PC-9 (cell line): ENCODE measurements around the gene THYN1. TPM values are rescaled to one million over a fixed set of nuclear protein-coding genes. Genes with fewer than 3 reads are reported as not detected.

Source experiments
- BruUV-seq: library from RNA; stranded (reverse); fragments of 400-500 nt; replicated peaks from 2 replicates; lab custom pipeline; 2021; lab: Mats Ljungman, UMichigan
- CTCF ChIA-PET: fragments of 300-600 bp; sonication (Branson Sonifier 250); formaldehyde crosslinking; loops from one replicate; lab custom pipeline; 2022; ENCODE audit warnings: antibody characterized with exemption; lab: Charles Lee
- POLR2A ChIA-PET: fragments of 300-600 bp; sonication (Branson Sonifier 250); formaldehyde crosslinking; loops from one replicate; lab custom pipeline; 2022; ENCODE audit warnings: antibody characterized with exemption; ENCODE audit not compliant: unreplicated experiment; lab: Charles Lee
- DNase-seq, 2 experiments: peaks; one replicate each; pipeline versions ENCODE4 v3.0.0 to v3.0.0-alpha.2; 2015 to 2022; ENCODE audit warnings: mixed read lengths in 1 of 2
- H2AFZ ChIP-seq: fragments of 200-600 bp; sonication (generic); 2 replicates; pipeline ENCODE4 v1.8.1; 2017; ENCODE audit warnings: antibody characterized with exemption
- H3F3A ChIP-seq: fragments of 200-600 bp; sonication (generic); 2 replicates; pipeline ENCODE4 v1.8.1; 2017; ENCODE audit warnings: antibody characterized with exemption, mild to moderate bottlenecking, low read depth; ENCODE audit not compliant: insufficient read depth
- H3K27ac ChIP-seq: fragments of 200-600 bp; sonication (generic); 2 replicates; pipeline ENCODE4 v1.6.1; 2016; ENCODE audit warnings: mixed run types
- H3K27me3 ChIP-seq: fragments of 200-600 bp; sonication (generic); 2 replicates; pipeline ENCODE4 v1.6.1; 2016; ENCODE audit warnings: low read depth, mixed run types; ENCODE audit not compliant: insufficient read depth
- H3K36me3 ChIP-seq: fragments of 200-600 bp; sonication (generic); 2 replicates; pipeline ENCODE4 v1.6.1; 2016; ENCODE audit warnings: low read depth, mixed run types
- H3K4me1 ChIP-seq: fragments of 200-600 bp; sonication (generic); replicated peaks from 2 replicates; pipeline ENCODE4 v1.6.1; 2016; ENCODE audit warnings: mixed run types; ENCODE audit not compliant: insufficient read depth
- H3K4me2 ChIP-seq: fragments of 200-600 bp; sonication (generic); 2 replicates; pipeline ENCODE4 v1.6.1; 2017; ENCODE audit warnings: mixed run types
- H3K4me3 ChIP-seq: fragments of 200-600 bp; sonication (generic); 2 replicates; pipeline ENCODE4 v1.6.1; 2016; ENCODE audit warnings: mixed run types
- H3K79me2 ChIP-seq: fragments of 200-600 bp; sonication (generic); 2 replicates; pipeline ENCODE4 v1.6.1; 2017; ENCODE audit warnings: low read depth, mixed run types
- H3K9me2 ChIP-seq: fragments of 200-600 bp; sonication (generic); 2 replicates; pipeline ENCODE4 v1.8.1; 2017; ENCODE audit warnings: mild to moderate bottlenecking; ENCODE audit not compliant: insufficient read depth
- H3K9me3 ChIP-seq: fragments of 200-600 bp; sonication (generic); 2 replicates; pipeline ENCODE4 v1.8.1; 2016; ENCODE audit warnings: low read depth; ENCODE audit not compliant: insufficient read depth
- H4K20me1 ChIP-seq: fragments of 200-600 bp; sonication (generic); 2 replicates; pipeline ENCODE4 v1.8.1; 2017; ENCODE audit not compliant: insufficient read depth
- CTCF ChIP-seq: fragments of 200-600 bp; sonication (generic); conservative IDR thresholded peaks from 2 replicates; pipeline ENCODE4 v1.6.1; 2017; ENCODE audit warnings: mixed run types, antibody characterized with exemption, mild to moderate bottlenecking, moderate library complexity
- EZH2 ChIP-seq: fragments of 200-600 bp; sonication (generic); IDR thresholded peaks from 2 replicates; pipeline ENCODE4 v1.8.0; 2017; ENCODE audit warnings: antibody characterized with exemption, low read depth
- intact Hi-C: fragments of 100-400 bp; cut with micrococcal nuclease; formaldehyde crosslinking; loops from one replicate; pipeline ENCODE4 v1.10.0; 2022; ENCODE audit not compliant: unreplicated experiment
- total RNA-seq: library from RNA; stranded (reverse); gene quantifications from 2 replicates; pipeline ENCODE4 v1.2.3, GENCODE V29; 2021

The THYN1 gene
- total RNA-seq, 1 experiment from 2014 or later = 29.8 TPM

DNA sequence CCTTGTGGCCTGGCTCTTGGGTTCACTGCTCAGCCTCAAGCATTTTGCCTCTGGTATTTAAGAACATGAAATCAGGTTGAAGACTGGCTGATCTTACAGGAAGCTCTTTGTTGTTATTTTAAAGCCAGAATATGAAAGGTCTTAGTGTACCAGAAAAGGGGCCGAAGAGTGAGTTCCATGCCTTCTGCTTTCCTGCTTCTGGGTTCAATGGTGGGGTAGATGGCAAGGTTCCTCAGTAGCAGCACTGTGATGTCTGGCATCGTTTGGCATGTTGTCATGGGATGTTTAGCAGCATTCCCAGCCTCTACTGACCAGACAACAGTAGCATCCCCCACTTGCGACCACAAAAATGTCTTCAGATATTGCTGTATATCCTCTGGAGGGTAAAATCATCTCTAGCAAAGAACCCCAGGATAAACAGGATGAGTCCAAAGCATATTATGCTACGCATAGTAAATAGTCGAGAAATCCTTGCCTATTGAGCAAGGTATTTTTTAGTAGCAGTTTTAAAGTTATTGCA, 26.3 kb downstream of the THYN1 start:
- Histone ChIP-seq H3K9me3 (no peaks in the 10 kb centered on the region), H3K27me3 (no peaks in the 10 kb centered on the region), H3K4me3 (no peak overlapping the region), H2AFZ (no peak overlapping the region), H3K36me3 (no peaks in the 10 kb centered on the region), H4K20me1 (0 out of 2 replicates have a peak, but pooled peaks cover 2% of the 10 kb centered on the region), H3K4me1 (peaks cover 21% of the 10 kb centered on the region), H3K79me2 (peaks cover 45% of the 10 kb centered on the region), H3K27ac (no peak overlapping the region), H3K9me2 (no peaks in the 10 kb centered on the region), H3K4me2 (peak overlapping the region; percentile 96; the same call in 1 of the 2 replicates), H3F3A (no peaks in the 10 kb centered on the region)
- intact Hi-C loops = no loop called here
- ChIA-PET POLR2A (no interaction called here), CTCF (no interaction called here)
- TF ChIP-seq CTCF = no peak
- no peak for TF ChIP-seq EZH2
- DNase-seq = no peak
- BruUV-seq = no TSS peak

- H3K4me1 ChIP-seq = peaks cover 21% of the 10 kb centered on the region
- peak in 1 of 2 experiments; percentile 29 for DNase-seq
- H2AFZ ChIP-seq = peak overlapping the region; percentile 98
- TF ChIP-seq CTCF (no peak), EZH2 (no peak)
- CTCF ChIA-PET = no interaction called here
- no peaks in the 10 kb centered on the region for H3K9me3 ChIP-seq
- 0 out of 2 replicates have a peak, but pooled peaks cover 4% of the 10 kb centered on the region for H4K20me1 ChIP-seq
- no peak overlapping the region for H3K27ac ChIP-seq
- intact Hi-C loops = loop anchor here (2.0 kb wide), 1 partner anchor 28 kb away; the partner anchor contains the start of genes ACAD8 and THYN1
- H3K27me3 ChIP-seq = no peaks in the 10 kb centered on the region
- no TSS peak for BruUV-seq
- peaks cover 59% of the 10 kb centered on the region for H3K79me2 ChIP-seq
- peak overlapping the region; percentile 96 for H3K4me2 ChIP-seq
- no peaks in the 10 kb centered on the region for H3K9me2 ChIP-seq
- POLR2A ChIA-PET = interaction anchor here (0.5 to 0.8 kb wide), 4 partner anchors 29 to 94 kb away, joined by 5 to 11 read pairs (median 8); partner anchors contain the start of genes ACAD8 and THYN1
- peak overlapping the region; percentile 84 for H3K4me3 ChIP-seq
- 0 out of 2 replicates have a peak, but pooled peaks cover 4% of the 10 kb centered on the region for H3K36me3 ChIP-seq
- no peaks in the 10 kb centered on the region for H3F3A ChIP-seq
These were observed 28.2 kb downstream of the THYN1 start for GRCh38 chr11:134224710-134225664.
